Hypothalamus (tissue), 51 donors: ENCODE data around the gene IFNA7.
A peak's percentile ranks its signal among the peaks of the same experiment; 100 is the strongest.
"Not testable (repeated sequence)": the region's sequence is repeated elsewhere in the genome, so short reads cannot be mapped to it uniquely, and the experiment has no call there.

Source experiments
- DNase-seq, 51 donors: peaks; one replicate each; lab custom pipeline; 2025; lab: John Stamatoyannopoulos, UW

Gene IFNA7

GRCh38 chr9:21182810-21183736 is 18.9 kb downstream of the IFNA7 start:
- peak in 4 of 51 donors; percentile 2 to 6 (median 4) for DNase-seq

GRCh38 chr9:21174671-21175070 is 27.3 kb downstream of the IFNA7 start:
- DNase-seq: no peak

- DNase-seq: no peak
Observed at GRCh38 chr9:21172156-21172555, 29.8 kb downstream of the IFNA7 start.

GRCh38 chr9:21171351-21171750 is 30.7 kb downstream of the IFNA7 start:
- no peak for DNase-seq

- not testable (repeated sequence) for DNase-seq
Observed at GRCh38 chr9:21166560-21166959, 35.4 kb downstream of the IFNA7 start, which contains the start of gene IFNA21. Gene IFNA21, minus strand, starts transcription at chr9:21166660. Its CDS starts 48 bp downstream, at chr9:21166612.

GRCh38 chr9:21165516-21165915 is 36.5 kb downstream of the IFNA7 start:
- DNase-seq: no peak

DNA sequence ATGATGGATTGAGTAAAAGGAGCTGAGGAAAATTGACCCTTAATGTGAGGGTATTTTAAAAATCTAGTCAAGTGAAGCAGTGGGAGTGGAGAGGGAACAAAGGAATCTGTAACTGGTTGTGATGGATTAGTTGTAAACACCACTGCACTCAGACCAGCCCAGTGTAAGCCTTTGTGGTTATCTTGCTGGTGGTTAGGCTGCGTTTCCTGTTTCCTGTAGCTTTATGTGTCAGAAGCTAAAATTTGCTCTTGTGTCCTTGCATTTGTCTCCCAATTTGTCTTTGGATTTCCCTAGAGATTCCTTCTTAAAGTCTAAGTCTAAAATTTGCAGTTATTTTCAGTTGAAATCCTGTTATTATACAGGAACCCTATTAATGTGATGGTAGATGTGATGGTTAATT is 41.8 kb downstream of the IFNA7 start:
- peak in 1 of 51 donors; percentile 1 for DNase-seq

- no peak for DNase-seq
Observed at GRCh38 chr9:21155501-21155900, 46.5 kb downstream of the IFNA7 start.

DNA sequence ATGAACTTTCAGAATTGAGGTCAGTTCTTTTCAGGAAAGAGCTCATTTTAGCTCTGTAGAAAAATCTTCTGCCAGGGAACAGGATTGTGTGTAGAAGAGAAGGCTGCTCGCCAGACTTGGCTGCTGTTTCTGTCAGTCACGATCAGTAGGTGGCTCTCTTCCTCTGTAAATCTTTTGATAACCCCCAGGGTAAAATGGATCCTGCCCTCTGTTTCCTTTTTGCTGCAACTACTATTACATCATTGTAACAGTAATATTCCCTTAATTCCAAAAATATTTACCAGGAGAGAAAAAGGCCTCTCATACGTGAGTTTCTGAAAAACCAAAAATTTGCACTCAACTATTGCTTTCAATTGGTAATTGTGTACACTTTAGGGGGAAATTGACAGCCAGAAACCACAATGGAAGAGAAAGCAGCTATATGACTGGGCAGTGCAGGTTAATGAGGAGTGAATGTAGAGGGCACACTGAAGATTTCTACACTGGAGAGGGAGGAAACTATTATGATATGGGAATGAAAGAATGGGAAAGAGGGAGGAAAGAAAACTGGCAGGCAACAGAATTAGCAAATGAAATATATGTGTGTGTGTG is 47.9 kb downstream of the IFNA7 start:
- DNase-seq: peak in 7 of 51 donors; percentile 1 to 16 (median 8)

DNA sequence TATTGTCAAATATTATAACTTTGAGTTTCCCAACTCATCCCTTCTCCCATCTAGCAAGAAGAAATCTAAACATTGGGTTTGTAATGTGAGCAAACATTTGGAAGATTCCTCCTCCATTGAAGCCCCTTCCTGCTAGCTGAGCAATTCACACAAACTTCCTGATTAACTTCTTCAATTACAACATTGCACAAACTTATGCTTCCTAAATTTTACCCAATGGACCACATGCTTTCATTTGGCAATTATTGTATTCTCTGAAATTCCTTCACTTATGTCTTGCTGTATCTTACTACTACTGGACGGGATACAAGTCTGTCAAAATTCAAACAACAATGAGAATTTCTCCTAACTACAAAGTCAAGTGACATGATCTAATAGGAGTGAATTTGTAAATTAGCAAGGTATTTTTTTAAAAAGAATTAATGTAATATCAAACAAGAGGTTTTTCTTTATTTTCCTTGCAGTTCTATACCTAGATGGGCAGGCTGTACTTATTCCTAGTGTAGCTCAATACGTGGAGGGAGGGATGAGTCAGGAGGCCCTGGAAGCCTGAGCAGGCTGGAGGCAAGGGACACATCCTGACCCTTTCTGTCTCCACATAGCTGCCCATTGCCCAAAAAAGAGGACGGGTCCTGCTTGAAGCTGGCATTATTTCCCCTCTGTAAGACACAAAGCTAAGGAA is 48.5 kb downstream of the IFNA7 start:
- peak in 3 of 51 donors; percentile 5 to 12 (median 9) for DNase-seq
